H1 (cell line): ENCODE results near the gene KHDC4. TPM values are rescaled to one million over a fixed set of nuclear protein-coding genes. Genes with fewer than 3 reads are reported as not detected.

Experiments used
- CTCF ChIA-PET: fragments of 300-600 bp; sonication (Branson Sonifier 250); formaldehyde crosslinking; loops from one replicate; lab custom pipeline; 2021; ENCODE audit not compliant: partially characterized antibody; lab: Charles Lee
- POLR2A ChIA-PET: fragments of 300-600 bp; sonication (Branson Sonifier 250); formaldehyde crosslinking; loops from one replicate; lab custom pipeline; 2021; ENCODE audit warnings: inconsistent platforms; ENCODE audit not compliant: partially characterized antibody; lab: Charles Lee
- DNase-seq, 2 experiments: peaks; one replicate each; pipeline versions ENCODE4 v3.0.0 to v3.0.0-alpha.2; 2010 to 2022; ENCODE audit warnings: low spot score in 2 of 2, low read depth in 1 of 2, mixed read lengths in 1 of 2
- FAIRE-seq: peaks from 2 replicates; lab custom pipeline; 2011; peaks lifted over from hg19 to GRCh38; lab: Jason Lieb, UNC
- H2AFZ ChIP-seq: 2 replicates; pipeline ENCODE4 v1.8.1; 2012; ENCODE audit warnings: low read length, inconsistent platforms
- H2AK5ac ChIP-seq: 2 replicates; pipeline ENCODE4 v1.6.1; 2013; ENCODE audit warnings: low read depth, low read length
- H2BK120ac ChIP-seq: replicated peaks from 2 replicates; pipeline ENCODE3; 2013; ENCODE audit warnings: low read depth, low read length, inconsistent platforms
- H2BK12ac ChIP-seq: 2 replicates; pipeline ENCODE4 v1.6.1; 2013; ENCODE audit warnings: low read depth, low read length
- H2BK15ac ChIP-seq: 2 replicates; pipeline ENCODE4 v1.6.1; 2013; ENCODE audit warnings: low read length
- H2BK20ac ChIP-seq: 2 replicates; pipeline ENCODE4 v1.6.1; 2013; ENCODE audit warnings: low read length
- H2BK5ac ChIP-seq: 2 replicates; pipeline ENCODE4 v1.6.1; 2013; ENCODE audit warnings: low read depth, low read length
- H3K14ac ChIP-seq: 2 replicates; pipeline ENCODE4 v1.6.1; 2013; ENCODE audit warnings: inconsistent platforms; ENCODE audit not compliant: insufficient read length
- H3K18ac ChIP-seq: 2 replicates; pipeline ENCODE4 v1.6.1; 2013; ENCODE audit warnings: low read length; ENCODE audit errors: extremely low read depth
- H3K23ac ChIP-seq: 2 replicates; pipeline ENCODE4 v1.6.1; 2013; ENCODE audit warnings: inconsistent platforms; ENCODE audit not compliant: insufficient read length
- H3K23me2 ChIP-seq: 2 replicates; pipeline ENCODE4 v1.6.1; 2013; ENCODE audit warnings: low read depth, low read length
- H3K27ac ChIP-seq: 2 replicates; pipeline ENCODE4 v1.6.1; 2011; ENCODE audit warnings: low read depth, low read length, inconsistent platforms
- H3K27me3 ChIP-seq, 4 experiments: replicated peaks in 1 of 4; 1 replicate in 1 of 4; 2 replicates in 3 of 4; pipeline versions ENCODE4 v1.6.1 to v1.8.1; 2011 to 2013; ENCODE audit warnings: low read length in 3 of 4, mild to moderate bottlenecking in 3 of 4, inconsistent platforms in 2 of 4, mixed read lengths in 2 of 4, moderate library complexity in 1 of 4; ENCODE audit not compliant: control insufficient read depth in 3 of 4, insufficient read depth in 3 of 4; ENCODE audit errors: extremely low read depth in 1 of 4
- H3K36me3 ChIP-seq, 4 experiments: 2 replicates each; pipeline versions ENCODE4 v1.6.1 to v1.8.1; 2011 to 2013; ENCODE audit warnings: mild to moderate bottlenecking in 4 of 4, low read length in 3 of 4, moderate library complexity in 2 of 4, control low read depth in 1 of 4, inconsistent platforms in 1 of 4; ENCODE audit not compliant: insufficient read depth in 4 of 4, control insufficient read depth in 2 of 4
- H3K4ac ChIP-seq: replicated peaks from 2 replicates; pipeline ENCODE3; 2013; ENCODE audit warnings: low read length, low read depth, mixed read lengths, inconsistent platforms; ENCODE audit not compliant: insufficient read length
- H3K4me1 ChIP-seq, 4 experiments: replicated peaks in 1 of 4; 1 replicate in 1 of 4; 2 replicates in 3 of 4; pipeline versions ENCODE4 v1.6.1 to v1.8.1; 2011 to 2013; ENCODE audit warnings: low read length in 3 of 4, inconsistent platforms in 2 of 4, mixed read lengths in 1 of 4; ENCODE audit not compliant: insufficient read depth in 4 of 4, control insufficient read depth in 3 of 4
- H3K4me2 ChIP-seq, 2 experiments: 2 replicates each; pipeline versions ENCODE4 v1.6.1 to v1.8.1; 2011 to 2013; ENCODE audit warnings: low read depth in 2 of 2, low read length in 2 of 2, control low read depth in 1 of 2, inconsistent platforms in 1 of 2, mild to moderate bottlenecking in 1 of 2; ENCODE audit not compliant: insufficient read depth in 1 of 2
- H3K4me3 ChIP-seq, 4 experiments: fragments of 200-600, 300-600 bp in 1 of 4; sonication (generic), shearing (Covaris generic), sonication (Bioruptor Twin) in 1 of 4; 2 replicates each; pipeline versions ENCODE4 v1.5.1 to v1.8.1; 2011 to 2016; ENCODE audit warnings: low read length in 4 of 4, low read depth in 3 of 4, control low read depth in 2 of 4, inconsistent platforms in 2 of 4, mild to moderate bottlenecking in 2 of 4, mixed read lengths in 1 of 4, moderate library complexity in 1 of 4; ENCODE audit not compliant: insufficient read depth in 2 of 4; ENCODE audit errors: extremely low read depth in 1 of 4
- H3K56ac ChIP-seq: replicated peaks from 2 replicates; pipeline ENCODE3; 2013; ENCODE audit warnings: low read depth, mild to moderate bottlenecking, mixed read lengths, low read length, inconsistent platforms; ENCODE audit not compliant: insufficient read length
- H3K79me1 ChIP-seq: 2 replicates; pipeline ENCODE4 v1.6.1; 2013; ENCODE audit warnings: low read depth, low read length, control low read depth
- H3K79me2 ChIP-seq, 2 experiments: 2 replicates each; pipeline versions ENCODE4 v1.6.1 to v1.8.1; 2012 to 2013; ENCODE audit warnings: low read length in 2 of 2, mild to moderate bottlenecking in 2 of 2, inconsistent platforms in 1 of 2; ENCODE audit not compliant: insufficient read depth in 2 of 2, control insufficient read depth in 1 of 2
- H3K9ac ChIP-seq, 4 experiments: replicated peaks in 1 of 4; 1 replicate in 1 of 4; 2 replicates in 3 of 4; pipeline versions ENCODE4 v1.6.1 to v1.8.1; 2011 to 2013; ENCODE audit warnings: low read depth in 3 of 4, low read length in 3 of 4, control low read depth in 2 of 4, mild to moderate bottlenecking in 2 of 4, moderate library complexity in 2 of 4, inconsistent platforms in 1 of 4; ENCODE audit errors: extremely low read depth in 1 of 4
- H3K9me3 ChIP-seq, 2 experiments: 2 replicates each; pipeline versions ENCODE4 v1.6.1 to v1.8.1; 2012 to 2013; ENCODE audit warnings: mild to moderate bottlenecking in 2 of 2, moderate library complexity in 2 of 2, control low read depth in 1 of 2, inconsistent platforms in 1 of 2, low read depth in 1 of 2, low read length in 1 of 2, mixed read lengths in 1 of 2; ENCODE audit not compliant: insufficient read depth in 2 of 2
- H4K20me1 ChIP-seq, 2 experiments: replicated peaks in 1 of 2; 2 replicates each; pipeline versions ENCODE3 to v1.8.1; 2011 to 2013; ENCODE audit warnings: inconsistent platforms in 2 of 2, low read length in 2 of 2, mild to moderate bottlenecking in 1 of 2; ENCODE audit not compliant: insufficient read depth in 2 of 2, control insufficient read depth in 1 of 2
- H4K5ac ChIP-seq: 2 replicates; pipeline ENCODE4 v1.6.1; 2013; ENCODE audit warnings: low read length, low read depth, mixed read lengths, inconsistent platforms; ENCODE audit not compliant: insufficient read length
- H4K8ac ChIP-seq: 2 replicates; pipeline ENCODE4 v1.8.0; 2013; ENCODE audit warnings: mild to moderate bottlenecking, moderate library complexity, low read length, inconsistent platforms; ENCODE audit not compliant: insufficient read depth; ENCODE audit errors: extremely low read depth
- H4K91ac ChIP-seq: replicated peaks from 2 replicates; pipeline ENCODE3; 2013; ENCODE audit warnings: low read length, mixed read lengths, inconsistent platforms; ENCODE audit not compliant: insufficient read length
- ASH2L ChIP-seq: fragments of 200-600, 300-600 bp; sonication (generic); IDR thresholded peaks from one replicate; pipeline ENCODE4 v1.7.1; 2017; ENCODE audit warnings: low read length
- CTBP2 ChIP-seq: IDR thresholded peaks from 2 replicates; pipeline ENCODE4 v1.7.0; 2011; ENCODE audit warnings: borderline replicate concordance, mild to moderate bottlenecking, moderate library complexity, mixed read lengths, low read length; ENCODE audit not compliant: insufficient read depth, insufficient read length
- HDAC2 ChIP-seq, 2 experiments: fragments of 300-600 bp in 1 of 2; sonication (generic) in 1 of 2; IDR thresholded peaks; 2 replicates each; pipeline ENCODE4 v1.6.1; 2011 to 2012; ENCODE audit warnings: low read depth in 2 of 2, low read length in 2 of 2, mild to moderate bottlenecking in 2 of 2, moderate library complexity in 2 of 2, borderline replicate concordance in 1 of 2, inconsistent platforms in 1 of 2
- ZNF274 ChIP-seq: IDR thresholded peaks from 2 replicates; pipeline ENCODE4 v1.7.0; 2012; ENCODE audit warnings: low read length, borderline replicate concordance; ENCODE audit errors: extremely low read depth
- WGBS, 2 experiments: shearing (Covaris generic) in 1 of 2; methylation state at CpG; one replicate each; pipeline versions ENCODE4 v1.1.6 to v1.1.7; 2013 to 2015; ENCODE audit warnings: low lambda C conversion rate in 2 of 2, mixed read lengths in 2 of 2, inconsistent platforms in 1 of 2, low coverage in 1 of 2, missing lambda C conversion rate in 1 of 2; ENCODE audit not compliant: insufficient replicate concordance in 2 of 2, insufficient coverage in 1 of 2, insufficient read length in 1 of 2; ENCODE audit errors: extremely low coverage in 1 of 2, missing lambda C conversion rate in 1 of 2; 5-methylcytosine and 5-hydroxymethylcytosine counted together
- polyA plus RNA-seq, 7 experiments: library from polyadenylated mRNA; depleted of rRNA in 3 of 7; stranded (reverse) in 5 of 7; unstranded in 2 of 7; fragments of >200 nt in 5 of 7; fragments of 200-250 nt in 2 of 7; gene quantifications; 1 replicate in 5 of 7; 2 replicates in 1 of 7; 4 replicates in 1 of 7; pipeline versions ENCODE4 v1.2.1 to v1.2.3, GENCODE V29; 2011 to 2013; ENCODE audit warnings: missing spikeins in 2 of 7, mixed read lengths in 2 of 7
- total RNA-seq: library from RNA; stranded (reverse); fragmentation: NEBNext Ultra II Directional; extraction: Animal tissue kit (Norgen Biotek cat#: 25700); gene quantifications from 2 replicates; pipeline ENCODE4 v1.2.1, GENCODE V29; 2021

KHDC4 gene
- total and polyA plus RNA-seq, 2 of the 8 experiments (the other 6 are each of a cell fraction or from before 2014, with no cell fraction given) = 56.6 to 81.1 TPM

- Histone ChIP-seq H3K79me1 (no peaks in the 10 kb centered on the region), H2BK15ac (no peak overlapping the region), H3K4ac (no peak overlapping the region), H3K56ac (no peak overlapping the region), H2BK120ac (no peak overlapping the region), H3K27me3 (no peaks in the 10 kb centered on the region), H3K14ac (no peak overlapping the region), H3K9ac (no peak overlapping the region), H2BK5ac (no peak overlapping the region), H3K9me3 (no peaks in the 10 kb centered on the region), H2AFZ (no peak overlapping the region), H3K23me2 (no peaks in the 10 kb centered on the region), H3K4me1 (0 out of 7 replicates have a peak, but pooled peaks cover 0 to 3% (median 0%) of the 10 kb centered on the region in 4 experiments), H3K79me2 (no peaks in the 10 kb centered on the region), H4K91ac (no peak overlapping the region), H3K27ac (no peak overlapping the region), H4K20me1 (no peaks in the 10 kb centered on the region), H2BK20ac (no peak overlapping the region), H2BK12ac (no peak overlapping the region), H3K36me3 (no peaks in the 10 kb centered on the region), H4K8ac (no peak overlapping the region), H4K5ac (no peak overlapping the region), H3K4me3 (no peak overlapping the region), H2AK5ac (no peak overlapping the region), H3K18ac (no peak overlapping the region), H3K4me2 (no peak overlapping the region), H3K23ac (no peak overlapping the region)
- ChIA-PET CTCF (interaction anchor here (0.6 to 1.3 kb wide), 5 partner anchors 15 to 533 kb away, joined by 3 to 5 read pairs (median 3); no protein-coding TSS in a partner anchor), POLR2A (interaction anchor here (0.6 to 2.5 kb wide), 4 partner anchors 10 to 299 kb away, joined by 3 to 10 read pairs (median 4); no protein-coding TSS in a partner anchor)
- DNase-seq (no peak), FAIRE-seq (no peak)
- 80% methylated on average over 2 of the region's 2 CpGs; no CpG with 5 or more reads in 1 of the 2 experiments for WGBS, 2 experiments
- no peak for TF ChIP-seq ZNF274
- no peak for TF ChIP-seq ASH2L
- no peak for TF ChIP-seq CTBP2
- TF ChIP-seq HDAC2 (IDR thresholded peaks at IDR 0.05; ENCODE audit: borderline replicate concordance in 1 of 2, low read depth in 2 of 2, low read length in 2 of 2) = no peak
Measured at GRCh38 chr1:155882766-155883165, 51.4 kb downstream of the KHDC4 start.
